HG03097 (cell line): ENCODE measurements around the gene CPB2.

ENCODE experiments used
- ATAC-seq: cut with Tn5 transposase; IDR thresholded peaks from one replicate; pipeline ENCODE4 v1.9.1; 2021; ENCODE audit not compliant: unreplicated experiment, low FRiP score

CPB2 gene

GRCh38 chr13:46104868-46105267 is at the start of gene CPB2:
TSS of gene CPB2 (minus strand) at chr13:46105033. CDS start at chr13:46105009, 24 bp downstream.
- ATAC-seq = no peak

GRCh38 chr13:46154136-46154801 is 49.4 kb upstream of the CPB2 start:
- ATAC-seq = no peak

GRCh38 chr13:46152627-46153328 is 47.9 kb upstream of the CPB2 start:
- no peak for ATAC-seq

- no peak for ATAC-seq
Observed at GRCh38 chr13:46150134-46150693, 45.4 kb upstream of the CPB2 start.

GRCh38 chr13:46149272-46150133 is 44.7 kb upstream of the CPB2 start:
- ATAC-seq = no peak

- ATAC-seq = no peak
Observed at GRCh38 chr13:46146898-46147297, 42.1 kb upstream of the CPB2 start.

- no peak for ATAC-seq
Observed at GRCh38 chr13:46145950-46146349, 41.1 kb upstream of the CPB2 start.

GRCh38 chr13:46145135-46145534 is 40.3 kb upstream of the CPB2 start:
- ATAC-seq = no peak

GRCh38 chr13:46143184-46143701 is 38.4 kb upstream of the CPB2 start:
- no peak for ATAC-seq

GRCh38 chr13:46142776-46143175 is 37.9 kb upstream of the CPB2 start:
- ATAC-seq = no peak

GRCh38 chr13:46140044-46140443 is 35.2 kb upstream of the CPB2 start:
- ATAC-seq = no peak

- no peak for ATAC-seq
Observed at GRCh38 chr13:46137627-46138317, 32.9 kb upstream of the CPB2 start.

- no peak for ATAC-seq
Observed at GRCh38 chr13:46136688-46137087, 31.9 kb upstream of the CPB2 start.

- ATAC-seq = no peak
Observed at GRCh38 chr13:46134961-46135522, 30.2 kb upstream of the CPB2 start.

- no peak for ATAC-seq
Observed at GRCh38 chr13:46134494-46134893, 29.7 kb upstream of the CPB2 start.

- ATAC-seq = no peak
Observed at GRCh38 chr13:46132109-46132508, 27.3 kb upstream of the CPB2 start.

GRCh38 chr13:46131705-46132104 is 26.9 kb upstream of the CPB2 start:
- no peak for ATAC-seq

GRCh38 chr13:46129955-46130618 is 25.3 kb upstream of the CPB2 start:
- ATAC-seq = no peak

- no peak for ATAC-seq
Observed at GRCh38 chr13:46129124-46129523, 24.3 kb upstream of the CPB2 start.
